ENCODE measurements around the gene CA10. TPM values are rescaled to one million over a fixed set of nuclear protein-coding genes. Genes with fewer than 3 reads are reported as not detected.

Gene CA10
- total and polyA plus RNA-seq, 2 donors (not counting 3 experiments of a cell fraction or from before 2014, with no cell fraction given) = not detected

GRCh38 chr17:51807460-51807859 is 351.1 kb downstream of the CA10 start:
- TF ChIP-seq POLR2A (IDR thresholded peaks at IDR 0.05; ENCODE audit: low read depth, low read length) (no peak), POLR2AphosphoS5 (IDR thresholded peaks at IDR 0.05; ENCODE audit: insufficient read depth, low read depth, low read length) (no peak), EZH2 (IDR thresholded peaks at IDR 0.05; ENCODE audit: borderline replicate concordance, low read depth, low read length, severe bottlenecking) (no peak), GATA2 (IDR thresholded peaks at IDR 0.05; ENCODE audit: insufficient read depth, insufficient read length, low read depth, low read length) (no peak), FOS (IDR thresholded peaks at IDR 0.05; ENCODE audit: borderline replicate concordance, insufficient read depth, low read length) (no peak), JUN (IDR thresholded peaks at IDR 0.05; ENCODE audit: borderline replicate concordance, insufficient read depth, insufficient read length, low read depth) (no peak), CTCF (IDR thresholded peaks at IDR 0.05; ENCODE audit: extremely low read depth in 1 of 2, insufficient read depth in 1 of 2, low read depth in 1 of 2, low read length in 2 of 2) (no peak), MYC (IDR thresholded peaks at IDR 0.05; ENCODE audit: low read depth, low read length) (no peak)
- TF ChIP-seq, protein P1, sequence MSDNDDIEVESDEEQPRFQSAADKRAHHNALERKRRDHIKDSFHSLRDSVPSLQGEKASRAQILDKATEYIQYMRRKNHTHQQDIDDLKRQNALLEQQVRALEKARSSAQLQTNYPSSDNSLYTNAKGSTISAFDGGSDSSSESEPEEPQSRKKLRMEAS (IDR thresholded peaks at IDR 0.05; ENCODE audit: insufficient read depth, insufficient read length) = no peak
- no peak overlapping the region for H3K9ac ChIP-seq (replicated peaks; ENCODE audit: extremely low read depth, insufficient read depth, low read length)
- no peaks in the 10 kb centered on the region for H3K79me2 ChIP-seq (ENCODE audit: control insufficient read depth, insufficient read depth, low read length)
- no peak overlapping the region for H2AFZ ChIP-seq (ENCODE audit: low read depth, low read length)
- no peaks in the 10 kb centered on the region for H3K9me1 ChIP-seq (replicated peaks; ENCODE audit: control insufficient read depth, extremely low read depth, insufficient read depth, low read length)
- ChIA-PET CTCF (no interaction called here), POLR2A (no interaction called here)
- no peaks in the 10 kb centered on the region for H4K20me1 ChIP-seq (replicated peaks; ENCODE audit: control insufficient read depth, extremely low read depth, insufficient read depth, low read length)
- H3K4me3 ChIP-seq (replicated peaks in 1 of 3; ENCODE audit: insufficient read depth in 1 of 3, low read depth in 1 of 3, low read length in 3 of 3) = no peak overlapping the region
- intact Hi-C loops (cut with micrococcal nuclease) = no loop called here
- no peaks in the 10 kb centered on the region for H3K27me3 ChIP-seq (ENCODE audit: control insufficient read depth in 2 of 2, insufficient read depth in 2 of 2, low read length in 2 of 2)
- no peak overlapping the region for H3K4me2 ChIP-seq (ENCODE audit: insufficient read depth, low read length)
- DNase-seq (ENCODE audit: low read depth, low spot score) = no peak
- no peaks in the 10 kb centered on the region for H3K36me3 ChIP-seq (ENCODE audit: control insufficient read depth in 2 of 2, extremely low read depth in 1 of 2, insufficient read depth in 2 of 2, low read length in 2 of 2)
- no peak overlapping the region for H3K27ac ChIP-seq (ENCODE audit: insufficient read depth, low read depth, low read length)
- no peaks in the 10 kb centered on the region for H3K9me3 ChIP-seq (replicated peaks; ENCODE audit: control insufficient read depth, insufficient read depth, low read length)
- no TSS peak for BruUV-seq (replicated peaks)
- H3K4me1 ChIP-seq (ENCODE audit: control insufficient read depth, extremely low read depth, insufficient read depth, low read length) = no peaks in the 10 kb centered on the region
- FAIRE-seq = no peak
- dilution Hi-C loops (cut with MboI; ENCODE audit: extremely low pct_ligation_motif_present, low sequenced_read_pairs) = no loop called here
